K562 (cell line): ENCODE measurements around the gene SERPINE1.

Source experiments
- ATF1 ChIP-seq, 2 experiments: fragments of 450-650 bp in 1 of 2; IDR thresholded peaks; 2 replicates each; pipeline ENCODE4 v1.6.1; 2016; ENCODE audit warnings: missing compliant biosample characterization in 1 of 2, missing genetic modification characterization in 1 of 2
- ATF7 ChIP-seq: fragments of 450-650 bp; IDR thresholded peaks from 2 replicates; pipeline ENCODE4 v1.7.1; 2014; ENCODE audit warnings: mild to moderate bottlenecking, moderate library complexity
- CTBP1 ChIP-seq: fragments of 450-650 bp; IDR thresholded peaks from 2 replicates; pipeline ENCODE4 v1.6.1; 2016; ENCODE audit warnings: borderline replicate concordance
- FOXA1 ChIP-seq: fragments of 450-650 bp; IDR thresholded peaks from 2 replicates; pipeline ENCODE4 v1.6.1; 2016; ENCODE audit warnings: mild to moderate bottlenecking, borderline replicate concordance
- FOXM1 ChIP-seq, 2 experiments: fragments of 450-650 bp in 1 of 2; sonication (generic) in 1 of 2; formaldehyde crosslinking in 1 of 2; IDR thresholded peaks; 2 replicates each; pipeline versions ENCODE4 v1.6.1 to v1.9.0; 2017 to 2022; ENCODE audit warnings: low read depth in 2 of 2, mild to moderate bottlenecking in 2 of 2, missing genetic modification reagents in 1 of 2, moderate library complexity in 1 of 2
- NCOA1 ChIP-seq: fragments of 450-650 bp; IDR thresholded peaks from 2 replicates; pipeline ENCODE4 v1.6.1; 2016; ENCODE audit warnings: low read depth
- NFIC ChIP-seq: fragments of 450-650 bp; IDR thresholded peaks from 2 replicates; pipeline ENCODE4 v1.6.1; 2017; ENCODE audit warnings: mild to moderate bottlenecking, inconsistent platforms
- POLR2A ChIP-seq: fragments of 450-650 bp; conservative IDR thresholded peaks from 2 replicates; pipeline ENCODE4 v1.6.1; 2016
- POLR2AphosphoS5 ChIP-seq: IDR thresholded peaks from 2 replicates; pipeline ENCODE4 v1.6.1; 2011; ENCODE audit warnings: mild to moderate bottlenecking, low read depth, low read length, moderate library complexity; ENCODE audit not compliant: control insufficient read depth, insufficient read depth
- SMAD3 ChIP-seq: fragments of 450-650 bp; formaldehyde crosslinking; conservative IDR thresholded peaks from 2 replicates; pipeline ENCODE4 v1.4.0; 2020; ENCODE audit warnings: mild to moderate bottlenecking
- TF ChIP-seq, protein P1 (sequence below): IDR thresholded peaks from 2 replicates; pipeline ENCODE4 v1.6.1; 2011; ENCODE audit not compliant: insufficient read length; ENCODE audit errors: extremely low read depth

DNA sequence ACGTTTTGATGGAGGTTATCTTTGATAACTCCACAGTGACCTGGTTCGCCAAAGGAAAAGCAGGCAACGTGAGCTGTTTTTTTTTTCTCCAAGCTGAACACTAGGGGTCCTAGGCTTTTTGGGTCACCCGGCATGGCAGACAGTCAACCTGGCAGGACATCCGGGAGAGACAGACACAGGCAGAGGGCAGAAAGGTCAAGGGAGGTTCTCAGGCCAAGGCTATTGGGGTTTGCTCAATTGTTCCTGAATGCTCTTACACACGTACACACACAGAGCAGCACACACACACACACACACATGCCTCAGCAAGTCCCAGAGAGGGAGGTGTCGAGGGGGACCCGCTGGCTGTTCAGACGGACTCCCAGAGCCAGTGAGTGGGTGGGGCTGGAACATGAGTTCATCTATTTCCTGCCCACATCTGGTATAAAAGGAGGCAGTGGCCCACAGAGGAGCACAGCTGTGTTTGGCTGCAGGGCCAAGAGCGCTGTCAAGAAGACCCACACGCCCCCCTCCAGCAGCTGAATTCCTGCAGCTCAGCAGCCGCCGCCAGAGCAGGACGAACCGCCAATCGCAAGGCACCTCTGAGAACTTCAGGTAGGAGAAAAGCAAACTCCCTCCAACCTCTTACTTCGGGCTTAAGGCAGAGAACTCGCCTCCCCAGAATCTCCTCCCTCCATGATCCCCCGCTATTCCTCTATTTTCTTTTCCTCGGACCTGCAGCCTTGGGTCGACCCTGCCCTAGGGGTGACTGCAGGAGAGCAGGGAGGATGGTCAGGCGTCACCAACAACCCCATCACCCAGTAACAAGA lies at the start of gene SERPINE1:
- TF ChIP-seq NCOA1 (no peak), POLR2AphosphoS5 (no peak), NFIC (no peak), POLR2A (peak; percentile 49; the same call in 1 of the 2 replicates), FOXA1 (no peak), ATF1 (CRISPR knock-in tag; IDR thresholded peaks at IDR 0.05) (no peak), ATF1 (tag; IDR thresholded peaks at IDR 0.05) (0 out of 2 replicates have a peak, but pooled peaks have one; percentile 27), FOXM1 (IDR thresholded peaks at IDR 0.05; ENCODE audit: low read depth) (no peak), FOXM1 (CRISPR knock-in tag; IDR thresholded peaks at IDR 0.05; ENCODE audit: low read depth) (no peak), CTBP1 (no peak), ATF7 (0 out of 2 replicates have a peak, but pooled peaks have one; percentile 22), SMAD3 (no peak)
- TF ChIP-seq, protein P1, sequence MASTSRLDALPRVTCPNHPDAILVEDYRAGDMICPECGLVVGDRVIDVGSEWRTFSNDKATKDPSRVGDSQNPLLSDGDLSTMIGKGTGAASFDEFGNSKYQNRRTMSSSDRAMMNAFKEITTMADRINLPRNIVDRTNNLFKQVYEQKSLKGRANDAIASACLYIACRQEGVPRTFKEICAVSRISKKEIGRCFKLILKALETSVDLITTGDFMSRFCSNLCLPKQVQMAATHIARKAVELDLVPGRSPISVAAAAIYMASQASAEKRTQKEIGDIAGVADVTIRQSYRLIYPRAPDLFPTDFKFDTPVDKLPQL, result no peak
